GM19239 (cell line): ENCODE data around the gene MALT1.
"Not testable (repeated sequence)": the region's sequence is repeated elsewhere in the genome, so short reads cannot be mapped to it uniquely, and the experiment has no call there.

ENCODE experiments used
- DNase-seq: peaks from one replicate; pipeline ENCODE4 v3.0.0; 2011; ENCODE audit warnings: low spot score; ENCODE audit not compliant: insufficient read length
- FAIRE-seq: peaks from 2 replicates; lab custom pipeline; 2011; peaks lifted over from hg19 to GRCh38; lab: Jason Lieb, UNC

Gene MALT1

GRCh38 chr18:58650830-58651229 is 20.4 kb upstream of the MALT1 start:
- FAIRE-seq = not testable (repeated sequence)

GRCh38 chr18:58653144-58653722 is 18.0 kb upstream of the MALT1 start:
- FAIRE-seq = peak; percentile 58

More at GRCh38 chr18:58650830-58651229, 20.4 kb upstream of the MALT1 start:
- not testable (repeated sequence) for DNase-seq

GRCh38 chr18:58653814-58654509 is 17.3 kb upstream of the MALT1 start:
- no peak for DNase-seq
- peak; percentile 86 for FAIRE-seq

More at GRCh38 chr18:58653144-58653722, 18.0 kb upstream of the MALT1 start:
- DNase-seq = not testable (repeated sequence)

GRCh38 chr18:58654896-58655614 is 16.2 kb upstream of the MALT1 start:
- FAIRE-seq = peak; percentile 80
- DNase-seq = no peak

- no peak for FAIRE-seq
Measured at GRCh38 chr18:58657081-58657480, 14.2 kb upstream of the MALT1 start.

GRCh38 chr18:58657494-58657893 is 13.8 kb upstream of the MALT1 start:
- no peak for DNase-seq
- FAIRE-seq = no peak

More at GRCh38 chr18:58657081-58657480, 14.2 kb upstream of the MALT1 start:
- no peak for DNase-seq

- peak; percentile 85 for FAIRE-seq
- DNase-seq = no peak
Measured at GRCh38 chr18:58659691-58660090, 11.6 kb upstream of the MALT1 start.

GRCh38 chr18:58660915-58661314 is 10.3 kb upstream of the MALT1 start:
- FAIRE-seq (no peak), DNase-seq (no peak)

- FAIRE-seq = peak; percentile 63
- DNase-seq = no peak
Measured at GRCh38 chr18:58661423-58661822, 9.8 kb upstream of the MALT1 start.

- no peak for FAIRE-seq
- DNase-seq = no peak
Measured at GRCh38 chr18:58662118-58662517, 9.1 kb upstream of the MALT1 start.

GRCh38 chr18:58666176-58666575 is 5.1 kb upstream of the MALT1 start:
- no peak for DNase-seq
- no peak for FAIRE-seq

- DNase-seq (no peak), FAIRE-seq (no peak)
Measured at GRCh38 chr18:58668211-58668610, 3.1 kb upstream of the MALT1 start.

- DNase-seq (no peak), FAIRE-seq (no peak)
Measured at GRCh38 chr18:58668897-58669296, 2.4 kb upstream of the MALT1 start.

- no peak for DNase-seq
- FAIRE-seq = peak; percentile 82
Measured at GRCh38 chr18:58669731-58670378, 1.4 kb upstream of the MALT1 start.

- FAIRE-seq = peak; percentile 91
- no peak for DNase-seq
Measured at GRCh38 chr18:58670404-58671110, 708 bp upstream of the MALT1 start.

- FAIRE-seq (peak; percentile 58), DNase-seq (no peak)
Measured at GRCh38 chr18:58671632-58672564, 633 bp downstream of the MALT1 start.

- FAIRE-seq = no peak
- DNase-seq = no peak
Measured at GRCh38 chr18:58674159-58674558, 2.9 kb downstream of the MALT1 start.

- FAIRE-seq = peak; percentile 70
- no peak for DNase-seq
Measured at GRCh38 chr18:58674863-58675472, 3.7 kb downstream of the MALT1 start.

- peak; percentile 68 for FAIRE-seq
- no peak for DNase-seq
Measured at GRCh38 chr18:58676270-58676669, 5.0 kb downstream of the MALT1 start.
